ENCODE results near the gene LILRA5. TPM values are rescaled to one million over a fixed set of nuclear protein-coding genes. Genes with fewer than 3 reads are reported as not detected.

Gene LILRA5
- total and polyA plus RNA-seq, 10 of the 15 experiments (the other 5 are each of a cell fraction or from before 2014, with no cell fraction given), result 0.05 to 1.2 (median 0.36) TPM; not detected in 4

DNA sequence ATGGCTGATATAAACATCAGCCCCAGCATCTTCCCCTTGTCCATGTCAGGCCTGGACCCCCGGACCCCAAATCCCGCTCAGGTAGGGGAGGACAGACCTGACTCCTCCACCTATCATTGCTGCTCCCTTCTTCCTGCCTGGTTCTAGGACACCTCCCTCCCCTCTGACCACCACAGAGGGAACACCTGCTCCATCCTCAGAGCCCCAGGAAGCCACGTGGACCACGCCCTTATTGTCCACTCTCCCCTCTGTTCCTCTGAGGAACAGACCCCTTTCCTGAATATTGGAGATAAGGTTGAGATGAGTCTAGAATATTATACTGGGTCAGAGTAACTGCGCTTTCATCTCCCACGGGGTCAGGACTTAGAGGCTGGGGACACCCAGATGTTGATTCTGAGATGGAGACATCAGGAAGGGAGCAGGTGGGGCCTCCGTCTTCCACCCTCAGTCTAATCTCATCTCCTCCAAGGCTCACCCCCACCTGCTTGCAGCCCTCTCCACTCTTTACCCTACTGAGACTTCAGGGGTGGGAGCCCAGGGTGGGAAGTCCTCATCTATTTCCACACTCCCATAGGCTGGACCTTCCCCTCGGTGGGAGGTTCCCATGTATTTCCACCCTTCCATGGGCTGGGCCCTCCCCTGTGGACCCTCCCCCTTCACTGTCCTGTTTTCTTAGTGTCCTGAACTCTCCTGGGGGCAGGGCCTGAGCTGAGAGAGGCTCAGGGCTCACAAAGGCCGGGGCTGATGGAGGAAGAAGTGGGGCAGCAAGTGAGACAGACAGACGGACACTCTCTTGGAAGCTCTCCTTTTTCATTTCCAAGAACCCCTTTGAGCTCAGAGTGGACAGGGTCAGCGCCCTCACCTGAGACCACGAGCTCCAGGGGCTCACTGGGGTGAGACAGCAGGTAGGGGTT lies 23.3 kb upstream of the LILRA5 start:
- RAD21 ChIA-PET (ENCODE audit: unreplicated experiment), result interaction anchor here (1.1 to 1.4 kb wide), 2 partner anchors 9 to 10 kb away, joined by 3 to 5 read pairs; no protein-coding TSS in a partner anchor
- Histone ChIP-seq H3K9ac (ENCODE audit: control insufficient read depth, insufficient read depth, low read length) (no peak overlapping the region), H3K4me2 (ENCODE audit: control insufficient read depth, insufficient read depth) (no peak overlapping the region), H3K4me1 (ENCODE audit: control insufficient read depth, insufficient read depth, low read length) (no peaks in the 10 kb centered on the region), H3K9me3 (replicated peaks; ENCODE audit: control insufficient read depth, insufficient read depth, low read length) (no peaks in the 10 kb centered on the region), H3K4me3 (no peak overlapping the region), H3K27ac (ENCODE audit: control insufficient read depth, insufficient read depth) (no peak overlapping the region), H3K36me3 (ENCODE audit: control insufficient read depth in 2 of 2, insufficient read depth in 2 of 2, low read length in 1 of 2) (no peaks in the 10 kb centered on the region), H4K20me1 (ENCODE audit: control insufficient read depth, insufficient read depth) (no peaks in the 10 kb centered on the region), H2AFZ (ENCODE audit: control insufficient read depth, low read depth, low read length) (no peak overlapping the region), H3K79me2 (ENCODE audit: control insufficient read depth, insufficient read depth, low read length) (no peaks in the 10 kb centered on the region), H3K27me3 (replicated peaks in 1 of 2; ENCODE audit: control insufficient read depth in 2 of 2, insufficient read depth in 2 of 2, low read length in 1 of 2) (0 out of 4 replicates have a peak, but pooled peaks cover 0 to 2% of the 10 kb centered on the region in 2 experiments)
- TF ChIP-seq, protein P1, sequence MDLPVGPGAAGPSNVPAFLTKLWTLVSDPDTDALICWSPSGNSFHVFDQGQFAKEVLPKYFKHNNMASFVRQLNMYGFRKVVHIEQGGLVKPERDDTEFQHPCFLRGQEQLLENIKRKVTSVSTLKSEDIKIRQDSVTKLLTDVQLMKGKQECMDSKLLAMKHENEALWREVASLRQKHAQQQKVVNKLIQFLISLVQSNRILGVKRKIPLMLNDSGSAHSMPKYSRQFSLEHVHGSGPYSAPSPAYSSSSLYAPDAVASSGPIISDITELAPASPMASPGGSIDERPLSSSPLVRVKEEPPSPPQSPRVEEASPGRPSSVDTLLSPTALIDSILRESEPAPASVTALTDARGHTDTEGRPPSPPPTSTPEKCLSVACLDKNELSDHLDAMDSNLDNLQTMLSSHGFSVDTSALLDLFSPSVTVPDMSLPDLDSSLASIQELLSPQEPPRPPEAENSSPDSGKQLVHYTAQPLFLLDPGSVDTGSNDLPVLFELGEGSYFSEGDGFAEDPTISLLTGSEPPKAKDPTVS (IDR thresholded peaks at IDR 0.05; ENCODE audit: low read depth, low read length), result no peak
- 0 out of 2 replicates have a peak, but pooled peaks have one; percentile 41 for TF ChIP-seq ZBED1 (IDR thresholded peaks at IDR 0.05; ENCODE audit: borderline replicate concordance)
- FAIRE-seq (no peak), ATAC-seq (no peak), DNase-seq (ENCODE audit: low read depth, low spot score) (no peak)
- SMC1A ChIA-PET (ENCODE audit: uncharacterized antibody, unreplicated experiment), result interaction anchor here (0.7 to 1.4 kb wide), 4 partner anchors 8 to 17 kb away, joined by 3 to 13 read pairs (median 4); no protein-coding TSS in a partner anchor
- intact Hi-C loops (cut with micrococcal nuclease; ENCODE audit: unreplicated experiment), result no loop called here
- CTCF ChIA-PET, result interaction anchor here (1.1 to 2.2 kb wide), 2 partner anchors 14 to 55 kb away, joined by 3 to 7 read pairs; no protein-coding TSS in a partner anchor
- in situ Hi-C loops (cut with MboI), result no loop called here
- no TSS peak for BruUV-seq (replicated peaks)
- POLR2A ChIA-PET, result interaction anchor here (0.6 to 0.8 kb wide), 2 partner anchors 9 to 138 kb away, joined by 3 to 7 read pairs; no protein-coding TSS in a partner anchor
- WGBS (ENCODE audit: insufficient coverage, insufficient replicate concordance, low lambda C conversion rate, missing lambda C conversion rate), result 21% methylated on average over 12 of the region's 12 CpGs

DNA sequence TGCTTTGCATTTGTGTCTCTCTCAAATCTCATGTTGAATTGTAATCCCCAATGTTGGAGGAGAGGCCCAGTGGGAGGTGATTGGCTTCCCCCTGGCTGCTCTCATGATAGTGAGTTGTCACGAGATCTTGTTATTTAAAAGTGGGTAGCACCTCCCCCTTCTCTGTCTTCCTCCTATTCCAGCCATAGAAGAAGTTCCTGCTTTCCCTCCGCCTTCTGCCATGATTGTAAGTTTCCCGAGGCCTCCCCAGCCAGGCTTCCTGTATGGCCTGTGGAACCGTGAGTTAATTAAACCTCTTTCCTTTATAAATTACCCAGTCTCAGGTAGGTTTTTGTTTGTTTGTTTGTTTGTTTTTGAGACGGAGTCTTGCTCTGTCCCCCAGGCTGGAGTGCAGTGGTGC lies 22.2 kb upstream of the LILRA5 start:
- in situ Hi-C loops (cut with MboI) (no loop called here), intact Hi-C loops (cut with micrococcal nuclease; ENCODE audit: unreplicated experiment) (no loop called here)
- ChIA-PET RAD21 (ENCODE audit: unreplicated experiment) (no interaction called here), CTCF (no interaction called here), POLR2A (no interaction called here), SMC1A (ENCODE audit: uncharacterized antibody, unreplicated experiment) (no interaction called here)
- Histone ChIP-seq H3K4me2 (ENCODE audit: control insufficient read depth, insufficient read depth) (no peak overlapping the region), H3K9me3 (replicated peaks; ENCODE audit: control insufficient read depth, insufficient read depth, low read length) (no peaks in the 10 kb centered on the region), H3K27me3 (replicated peaks in 1 of 2; ENCODE audit: control insufficient read depth in 2 of 2, insufficient read depth in 2 of 2, low read length in 1 of 2) (0 out of 4 replicates have a peak, but pooled peaks cover 0 to 2% of the 10 kb centered on the region in 2 experiments), H3K4me3 (no peak overlapping the region), H3K27ac (ENCODE audit: control insufficient read depth, insufficient read depth) (no peak overlapping the region), H3K4me1 (ENCODE audit: control insufficient read depth, insufficient read depth, low read length) (no peaks in the 10 kb centered on the region), H3K36me3 (ENCODE audit: control insufficient read depth in 2 of 2, insufficient read depth in 2 of 2, low read length in 1 of 2) (no peaks in the 10 kb centered on the region), H3K79me2 (ENCODE audit: control insufficient read depth, insufficient read depth, low read length) (no peaks in the 10 kb centered on the region), H3K9ac (ENCODE audit: control insufficient read depth, insufficient read depth, low read length) (no peak overlapping the region), H2AFZ (ENCODE audit: control insufficient read depth, low read depth, low read length) (no peak overlapping the region), H4K20me1 (ENCODE audit: control insufficient read depth, insufficient read depth) (no peaks in the 10 kb centered on the region)
- WGBS (ENCODE audit: insufficient coverage, insufficient replicate concordance, low lambda C conversion rate, missing lambda C conversion rate), result 15% methylated on average over 5 of the region's 5 CpGs
- no peak for FAIRE-seq
- DNase-seq (ENCODE audit: low read depth, low spot score), result no peak
- no peak for ATAC-seq
- BruUV-seq (replicated peaks), result TSS peak; percentile 74
- TF ChIP-seq EED (IDR thresholded peaks at IDR 0.05; ENCODE audit: low read depth) (0 out of 2 replicates have a peak, but pooled peaks have one; percentile 25), FOS (IDR thresholded peaks at IDR 0.05; ENCODE audit: borderline replicate concordance, extremely low read depth, insufficient read length) (no peak)
